Gastroesophageal sphincter (tissue), 4 donors: ENCODE results near the gene SRSF6. TPM values are rescaled to one million over a fixed set of nuclear protein-coding genes. Genes with fewer than 3 reads are reported as not detected.
"Not testable (repeated sequence)": the region's sequence is repeated elsewhere in the genome, so short reads cannot be mapped to it uniquely, and the experiment has no call there.

ENCODE experiments used
- ATAC-seq: fragments of 150-250 bp; one replicate; pipeline ENCODE4 v1.9.1; 2016; ENCODE audit warnings: mild to moderate bottlenecking, moderate library complexity
- H3K27ac ChIP-seq, 4 donors: fragments of 200-600 bp; sonication (generic) in 3 of 4; 1 replicate in 3 of 4; 2 replicates in 1 of 4; pipeline ENCODE4 v1.5.1; 2016 to 2019
- H3K27me3 ChIP-seq: fragments of 200-600 bp; sonication (generic); one replicate; pipeline ENCODE4 v1.5.1; 2019
- H3K36me3 ChIP-seq, 2 donors: fragments of 200-600 bp; sonication (generic); one replicate each; pipeline ENCODE4 v1.5.1; 2019; ENCODE audit warnings: control low read depth in 1 of 2
- H3K4me1 ChIP-seq, 3 donors: fragments of 200-600 bp; sonication (generic); 1 replicate in 2 of 3; 2 replicates in 1 of 3; pipeline ENCODE4 v1.5.1; 2016 to 2019; ENCODE audit warnings: control low read depth in 2 of 3
- H3K4me3 ChIP-seq, 2 donors: fragments of 200-600 bp; sonication (generic); one replicate each; pipeline ENCODE4 v1.5.1; 2019; ENCODE audit warnings: mild to moderate bottlenecking in 1 of 2, moderate library complexity in 1 of 2
- H3K9me3 ChIP-seq, 3 donors: fragments of 200-600 bp; sonication (generic); one replicate each; pipeline ENCODE4 v1.5.1; 2017 to 2019; ENCODE audit warnings: control low read depth in 2 of 3
- EP300 ChIP-seq: sonication (generic); formaldehyde crosslinking; IDR thresholded peaks from one replicate; pipeline ENCODE4 v1.6.1; 2017; ENCODE audit warnings: antibody characterized with exemption, mild to moderate bottlenecking
- POLR2A ChIP-seq, 2 donors: fragments of 450-650 bp; IDR thresholded peaks; one replicate each; pipeline ENCODE4 v1.6.1; 2017; ENCODE audit warnings: antibody characterized with exemption in 2 of 2, mild to moderate bottlenecking in 2 of 2, moderate library complexity in 1 of 2
- POLR2AphosphoS5 ChIP-seq: sonication (generic); formaldehyde crosslinking; IDR thresholded peaks from one replicate; pipeline ENCODE4 v1.6.1; 2017; ENCODE audit warnings: antibody characterized with exemption
- WGBS, 2 donors: methylation state at CpG; one replicate each; pipeline ENCODE4 v1.1.5; 2018; ENCODE audit warnings: low coverage in 1 of 2; 5-methylcytosine and 5-hydroxymethylcytosine counted together
- total RNA-seq, 4 donors: library from RNA; depleted of rRNA; stranded (reverse); fragments of >200 nt; gene quantifications; one replicate each; pipeline ENCODE4 v1.1.0, GENCODE V29; 2016
- TF ChIP-seq, protein P1 (sequence below), 4 experiments: fragments of 200-600 bp in 2 of 4; fragments of 450-650 bp in 2 of 4; sonication (generic) in 1 of 4; IDR thresholded peaks; one replicate each; pipeline ENCODE4 v1.5.1; 2017 to 2019; ENCODE audit warnings: antibody characterized with exemption in 4 of 4, mild to moderate bottlenecking in 2 of 4, moderate library complexity in 2 of 4

Gene SRSF6
- total RNA-seq, 4 donors from 2014 or later: 25.3 to 47.5 (median 31.3) TPM

DNA sequence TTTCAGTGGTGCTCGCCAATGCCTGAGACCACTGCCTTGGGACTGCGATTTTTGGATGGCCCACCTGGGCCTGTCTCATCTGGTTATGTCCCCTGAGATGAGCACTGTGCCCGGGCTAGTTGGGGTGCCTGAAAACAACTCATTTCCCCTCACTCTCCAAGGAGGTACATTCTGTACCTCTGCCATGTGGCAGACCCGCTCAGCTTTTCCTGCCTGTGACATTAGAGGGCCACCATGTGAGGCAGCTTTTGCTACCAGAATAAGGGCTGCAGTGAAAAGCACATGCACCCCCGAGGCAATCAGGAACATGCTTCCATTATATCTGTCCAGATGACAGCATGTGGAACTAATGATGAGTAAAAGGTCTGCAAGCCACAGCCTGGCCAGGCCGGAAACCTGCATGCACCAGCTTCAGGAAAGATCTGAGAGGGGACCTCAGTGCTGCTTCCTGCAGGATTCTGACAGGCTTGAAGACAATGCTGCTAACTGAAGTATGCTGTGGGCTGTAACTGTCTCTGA, 11.3 kb upstream of the SRSF6 start:
- 67 to 80% methylated on average over 1 of the region's 6 CpGs for WGBS, 2 donors
- TF ChIP-seq POLR2A (IDR thresholded peaks at IDR 0.05): no peak
- TF ChIP-seq, protein P1, sequence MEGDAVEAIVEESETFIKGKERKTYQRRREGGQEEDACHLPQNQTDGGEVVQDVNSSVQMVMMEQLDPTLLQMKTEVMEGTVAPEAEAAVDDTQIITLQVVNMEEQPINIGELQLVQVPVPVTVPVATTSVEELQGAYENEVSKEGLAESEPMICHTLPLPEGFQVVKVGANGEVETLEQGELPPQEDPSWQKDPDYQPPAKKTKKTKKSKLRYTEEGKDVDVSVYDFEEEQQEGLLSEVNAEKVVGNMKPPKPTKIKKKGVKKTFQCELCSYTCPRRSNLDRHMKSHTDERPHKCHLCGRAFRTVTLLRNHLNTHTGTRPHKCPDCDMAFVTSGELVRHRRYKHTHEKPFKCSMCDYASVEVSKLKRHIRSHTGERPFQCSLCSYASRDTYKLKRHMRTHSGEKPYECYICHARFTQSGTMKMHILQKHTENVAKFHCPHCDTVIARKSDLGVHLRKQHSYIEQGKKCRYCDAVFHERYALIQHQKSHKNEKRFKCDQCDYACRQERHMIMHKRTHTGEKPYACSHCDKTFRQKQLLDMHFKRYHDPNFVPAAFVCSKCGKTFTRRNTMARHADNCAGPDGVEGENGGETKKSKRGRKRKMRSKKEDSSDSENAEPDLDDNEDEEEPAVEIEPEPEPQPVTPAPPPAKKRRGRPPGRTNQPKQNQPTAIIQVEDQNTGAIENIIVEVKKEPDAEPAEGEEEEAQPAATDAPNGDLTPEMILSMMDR (IDR thresholded peaks at IDR 0.05): no peak
- TF ChIP-seq POLR2AphosphoS5: no peak
- TF ChIP-seq EP300: no peak

DNA sequence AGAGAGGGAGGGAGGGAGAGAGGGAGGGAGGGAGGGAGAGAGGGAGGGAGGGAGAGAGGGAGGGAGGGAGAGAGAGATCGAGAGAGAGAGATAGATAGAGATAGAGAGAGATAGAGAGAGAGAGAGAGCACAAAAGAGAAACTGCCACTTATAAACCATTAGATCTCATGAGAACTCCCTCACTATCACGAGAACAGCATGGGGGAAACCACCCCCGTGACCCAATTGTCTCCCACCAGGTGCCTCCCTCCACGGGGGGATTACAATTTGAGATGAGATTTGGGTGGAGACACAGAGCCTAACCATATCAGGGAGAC, 9.3 kb upstream of the SRSF6 start:
- H3K4me1 ChIP-seq, H3K9me3 ChIP-seq, H3K4me3 ChIP-seq, ATAC-seq, H3K27ac ChIP-seq, H3K36me3 ChIP-seq: not testable (repeated sequence)
- WGBS, 2 donors: 11 to 41% methylated on average over 3 to 4 of the region's 4 CpGs
- H3K27me3 ChIP-seq: peaks cover 71% of the 10 kb centered on the region

More for the DNA sequence above, 11.3 kb upstream of the SRSF6 start:
- no peak for ATAC-seq
- no peaks in the 10 kb centered on the region for H3K4me1 ChIP-seq
- H3K27me3 ChIP-seq: peaks cover 74% of the 10 kb centered on the region
- H3K4me3 ChIP-seq: no peak overlapping the region
- H3K27ac ChIP-seq: no peak overlapping the region
- no peaks in the 10 kb centered on the region for H3K9me3 ChIP-seq
- H3K36me3 ChIP-seq: no peaks in the 10 kb centered on the region

DNA sequence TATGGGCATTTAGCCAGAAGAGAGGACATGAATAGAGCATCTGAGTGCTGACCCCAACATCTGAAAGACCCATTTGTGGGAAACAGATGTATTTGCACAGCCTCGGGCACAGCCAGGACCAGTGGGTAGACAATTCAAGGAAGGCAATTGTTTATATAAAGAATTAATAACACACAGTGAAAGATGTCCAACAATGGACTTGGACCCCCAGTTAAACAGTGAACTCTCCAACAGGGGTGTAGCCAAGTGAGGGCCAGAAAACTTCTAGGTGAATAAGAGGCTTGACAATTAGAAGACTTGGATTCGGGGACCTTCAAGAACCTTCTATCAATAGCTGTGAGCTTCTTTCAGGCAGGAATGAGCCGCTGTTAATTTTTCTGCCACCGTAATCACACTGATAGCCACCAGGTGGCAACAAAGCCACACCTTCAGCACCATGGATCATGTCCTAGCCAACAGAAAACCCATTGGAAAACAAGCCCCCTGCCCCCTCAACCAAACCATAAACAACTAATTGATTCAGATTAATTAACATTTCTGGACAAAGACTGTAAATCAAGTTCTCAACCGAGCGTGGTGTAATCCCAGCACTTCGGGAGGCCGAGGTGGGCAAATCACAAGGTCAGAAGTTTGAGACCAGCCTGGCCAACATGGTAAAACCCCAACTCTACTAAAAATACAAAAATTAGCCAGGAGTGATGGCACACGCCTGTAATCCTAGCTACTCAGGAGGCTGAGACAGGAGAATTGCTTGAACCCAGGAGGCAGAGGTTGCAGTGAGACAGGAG, 8.8 kb upstream of the SRSF6 start:
- no peak for ATAC-seq
- WGBS, 2 donors: 20 to 23% methylated on average over 4 to 9 of the region's 9 CpGs
- TF ChIP-seq, protein P1 (IDR thresholded peaks at IDR 0.05): peak in 3 of 4 experiments; percentile 56 to 68 (median 57)
- TF ChIP-seq POLR2AphosphoS5: no peak
- Histone ChIP-seq H3K36me3 (no peaks in the 10 kb centered on the region), H3K27ac (no peak overlapping the region), H3K9me3 (no peaks in the 10 kb centered on the region), H3K4me3 (no peak overlapping the region), H3K27me3 (peaks cover 68% of the 10 kb centered on the region), H3K4me1 (no peaks in the 10 kb centered on the region)

DNA sequence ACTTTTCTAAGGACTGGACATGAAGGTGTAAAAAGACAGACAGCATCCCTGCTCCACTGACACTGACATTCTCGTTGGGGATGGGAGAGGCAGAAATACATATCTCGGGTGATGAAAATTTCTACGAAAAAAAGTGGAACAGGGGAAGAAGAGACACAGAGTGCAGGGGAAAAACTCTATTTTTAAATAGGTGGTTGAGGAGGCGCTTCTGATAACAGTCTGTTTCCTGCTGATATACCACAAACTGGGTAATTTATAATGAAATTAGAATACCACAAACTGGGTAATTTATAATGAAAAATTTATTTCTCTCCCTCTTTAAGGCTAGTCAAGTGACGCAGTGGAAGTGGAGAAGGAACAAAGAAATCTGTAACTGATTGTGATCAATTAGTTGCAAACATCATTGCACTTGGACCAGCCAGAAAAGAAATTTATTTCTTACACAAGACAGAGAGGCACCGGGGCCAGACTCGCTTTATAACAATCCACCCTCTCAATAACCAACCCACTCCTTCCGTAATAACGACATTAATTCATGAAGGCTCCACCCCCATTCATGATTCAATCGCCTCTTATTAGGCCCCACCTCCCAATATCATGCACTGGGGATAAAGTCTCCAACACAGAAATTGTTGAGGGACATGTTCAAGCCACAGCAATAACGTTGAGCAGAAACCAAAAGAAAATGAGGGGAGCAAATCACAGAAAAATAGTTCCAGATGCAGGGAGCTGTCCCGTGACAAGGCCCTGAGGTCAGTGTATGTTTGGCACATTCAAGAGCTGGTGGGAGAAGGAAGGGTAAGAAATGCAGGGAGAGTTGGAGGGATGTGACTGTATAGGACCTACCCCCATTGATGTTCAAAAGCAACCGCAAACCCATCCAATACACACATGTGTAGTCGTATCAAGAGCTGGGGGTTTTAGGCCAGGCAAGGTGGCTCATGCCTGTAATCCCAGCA, 6.6 kb upstream of the SRSF6 start:
- Histone ChIP-seq H3K9me3 (no peaks in the 10 kb centered on the region), H3K4me3 (no peak overlapping the region), H3K27ac (no peak overlapping the region), H3K27me3 (peaks cover 47% of the 10 kb centered on the region), H3K36me3 (no peaks in the 10 kb centered on the region), H3K4me1 (no peaks in the 10 kb centered on the region)
- no peak for ATAC-seq
- TF ChIP-seq POLR2AphosphoS5: no peak
- no peak for TF ChIP-seq EP300
- TF ChIP-seq POLR2A (IDR thresholded peaks at IDR 0.05): no peak
- TF ChIP-seq, protein P1 (IDR thresholded peaks at IDR 0.05): no peak
- WGBS, 2 donors: 60 to 64% methylated on average over 4 to 14 of the region's 14 CpGs

DNA sequence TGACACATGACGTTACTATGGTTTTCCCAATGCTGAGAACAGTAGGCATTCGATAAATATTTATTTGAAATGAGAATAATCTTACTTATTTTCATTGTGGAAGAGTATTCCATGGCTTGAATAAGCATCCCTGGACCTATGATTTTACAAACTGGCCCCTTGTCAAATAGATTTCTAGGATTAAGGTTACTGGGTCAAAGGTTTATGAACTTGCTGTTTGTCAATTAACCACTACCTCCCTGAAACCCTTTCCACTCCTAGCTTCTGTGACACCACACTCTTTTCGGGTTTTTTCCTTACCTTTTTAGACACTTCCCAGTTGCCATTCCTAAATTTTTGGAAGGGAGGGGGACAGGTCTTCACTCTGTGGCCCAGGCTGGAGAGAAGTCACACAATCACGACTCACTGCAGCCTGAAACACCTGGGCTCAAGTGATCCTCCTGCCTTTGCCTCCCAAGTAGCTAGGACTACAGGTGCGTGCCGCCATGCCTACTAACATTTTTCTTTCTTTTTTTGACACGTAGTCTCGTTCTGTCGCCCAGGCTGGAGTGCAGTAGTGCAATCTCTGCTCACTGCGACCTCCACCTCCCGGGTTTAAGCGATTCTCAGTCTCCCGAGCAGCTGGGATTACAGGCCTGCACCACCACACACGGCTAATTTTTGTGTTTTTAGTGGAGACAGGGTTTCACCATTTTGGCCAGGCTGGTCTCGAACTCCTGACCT, 5.1 kb upstream of the SRSF6 start:
- Histone ChIP-seq H3K4me3 (no peak overlapping the region), H3K4me1 (peaks cover 0 to 8% (median 0%) of the 10 kb centered on the region in 3 donors), H3K27me3 (peaks cover 36% of the 10 kb centered on the region), H3K36me3 (no peaks in the 10 kb centered on the region), H3K9me3 (no peaks in the 10 kb centered on the region), H3K27ac (no peak overlapping the region)
- TF ChIP-seq EP300 (no peak), POLR2AphosphoS5 (no peak), POLR2A (IDR thresholded peaks at IDR 0.05) (no peak)
- TF ChIP-seq, protein P1 (IDR thresholded peaks at IDR 0.05): no peak
- 83 to 89% methylated on average over 12 to 15 of the region's 15 CpGs for WGBS, 2 donors
- ATAC-seq: no peak

DNA sequence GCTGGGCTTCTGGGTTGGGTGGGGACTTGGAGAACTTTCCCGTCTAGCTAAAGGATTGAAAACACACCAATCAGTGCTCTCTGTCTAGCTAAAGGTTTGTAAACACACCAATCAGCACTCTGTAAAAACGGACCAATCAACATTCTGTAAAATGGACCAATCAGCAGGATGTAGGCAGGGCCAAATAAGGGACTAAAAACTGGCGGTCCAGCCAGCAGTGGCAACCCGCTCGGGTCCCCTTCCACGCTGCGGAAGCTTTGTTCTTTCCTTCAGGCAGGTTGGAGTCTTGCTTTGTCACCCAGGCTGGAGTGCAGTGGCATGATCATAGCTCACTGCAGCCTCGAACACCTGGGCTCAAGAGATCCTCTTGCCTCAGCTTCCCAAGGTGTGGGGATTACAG, 1.4 kb upstream of the SRSF6 start:
- WGBS, 2 donors: 93 to 100% methylated on average over 5 to 6 of the region's 8 CpGs
- not testable (repeated sequence) for ATAC-seq, H3K4me3 ChIP-seq, H3K27ac ChIP-seq, H3K9me3 ChIP-seq
- Histone ChIP-seq H3K4me1 (peaks cover 0 to 32% (median 5%) of the 10 kb centered on the region in 3 donors), H3K27me3 (peaks cover 13% of the 10 kb centered on the region), H3K36me3 (peaks cover 2 to 23% of the 10 kb centered on the region in 2 donors)
